Testis (tissue), 5 donors: ENCODE measurements around the gene TDG. TPM values are rescaled to one million over a fixed set of nuclear protein-coding genes. Genes with fewer than 3 reads are reported as not detected.

Experiments used
- DNase-seq: peaks from one replicate; pipeline ENCODE4 v3.0.0-alpha.2; 2019
- H3K27ac ChIP-seq, 2 donors: fragments of 200-600 bp; sonication (generic); one replicate each; pipeline ENCODE4 v1.5.1; 2019
- H3K27me3 ChIP-seq: fragments of 200-600 bp; sonication (generic); one replicate; pipeline ENCODE4 v1.5.1; 2019
- H3K36me3 ChIP-seq: fragments of 200-600 bp; sonication (generic); one replicate; pipeline ENCODE4 v1.5.1; 2017; ENCODE audit warnings: low read depth; ENCODE audit errors: missing control alignments
- H3K4me1 ChIP-seq: fragments of 200-600 bp; sonication (generic); one replicate; pipeline ENCODE4 v1.5.1; 2019
- H3K4me3 ChIP-seq, 2 donors: fragments of 200-600 bp; sonication (generic); one replicate each; pipeline ENCODE4 v1.5.1; 2017 to 2019
- H3K9me3 ChIP-seq: fragments of 200-600 bp; sonication (generic); one replicate; pipeline ENCODE4 v1.5.1; 2017
- CTCF ChIP-seq, 3 experiments: fragments of 450-650 bp in 2 of 3; fragments of 200-600 bp in 1 of 3; sonication (generic) in 1 of 3; IDR thresholded peaks; one replicate each; pipeline ENCODE4 v1.5.1; 2016 to 2019; ENCODE audit warnings: antibody characterized with exemption in 3 of 3, mild to moderate bottlenecking in 2 of 3, moderate library complexity in 1 of 3
- POLR2A ChIP-seq: fragments of 450-650 bp; IDR thresholded peaks from one replicate; pipeline ENCODE4 v1.6.1; 2017; ENCODE audit warnings: antibody characterized with exemption, mild to moderate bottlenecking, moderate library complexity
- WGBS, 2 donors: methylation state at CpG; one replicate each; pipeline ENCODE4 v1.1.5; 2018; 5-methylcytosine and 5-hydroxymethylcytosine counted together
- intact Hi-C: fragments of 100-400 bp; cut with DNase I; formaldehyde crosslinking; loops from one replicate; pipeline ENCODE4 v1.15.1; 2023; ENCODE audit warnings: low total_unique reads
- long read RNA-seq, 2 donors: transcript quantifications; one replicate each; lab custom pipeline, GENCODE V29; 2026
- polyA plus RNA-seq: library from polyadenylated mRNA; stranded (reverse); fragments of 350-450 nt; fragmentation: Illumina TruSeq; extraction: RNeasy Lipid Tissue Mini Kit (QIAGEN cat#74804); gene quantifications from one replicate; pipeline ENCODE4 v1.2.3, GENCODE V29; 2014; ENCODE audit warnings: low read depth, low replicate concordance; ENCODE audit not compliant: insufficient read depth
- total RNA-seq, 2 donors: library from RNA; depleted of rRNA; stranded (reverse); fragments of >200 nt; gene quantifications; one replicate each; pipeline ENCODE4 v1.2.3, GENCODE V29; 2016

TDG gene
- total RNA-seq (10 to 100 TPM; 16.0 to 16.5 TPM), polyA plus RNA-seq (11.3 TPM)
- long read RNA-seq, donor 1, transcript TDG-208 (3 exons, 1,139 nt): major isoform, 6 of 9 reads
- long read RNA-seq, donor 1, partial matches to known transcripts: 0 of 9 reads
- long read RNA-seq, donor 1, other reads (novel, unspliced or antisense): 0 of 9 reads
- long read RNA-seq, donor 2, transcript TDG-208 (3 exons, 1,139 nt): major isoform, 6 of 9 reads
- long read RNA-seq, donor 2, partial matches to known transcripts: 0 of 9 reads
- long read RNA-seq, donor 2, other reads (novel, unspliced or antisense): 0 of 9 reads

DNA sequence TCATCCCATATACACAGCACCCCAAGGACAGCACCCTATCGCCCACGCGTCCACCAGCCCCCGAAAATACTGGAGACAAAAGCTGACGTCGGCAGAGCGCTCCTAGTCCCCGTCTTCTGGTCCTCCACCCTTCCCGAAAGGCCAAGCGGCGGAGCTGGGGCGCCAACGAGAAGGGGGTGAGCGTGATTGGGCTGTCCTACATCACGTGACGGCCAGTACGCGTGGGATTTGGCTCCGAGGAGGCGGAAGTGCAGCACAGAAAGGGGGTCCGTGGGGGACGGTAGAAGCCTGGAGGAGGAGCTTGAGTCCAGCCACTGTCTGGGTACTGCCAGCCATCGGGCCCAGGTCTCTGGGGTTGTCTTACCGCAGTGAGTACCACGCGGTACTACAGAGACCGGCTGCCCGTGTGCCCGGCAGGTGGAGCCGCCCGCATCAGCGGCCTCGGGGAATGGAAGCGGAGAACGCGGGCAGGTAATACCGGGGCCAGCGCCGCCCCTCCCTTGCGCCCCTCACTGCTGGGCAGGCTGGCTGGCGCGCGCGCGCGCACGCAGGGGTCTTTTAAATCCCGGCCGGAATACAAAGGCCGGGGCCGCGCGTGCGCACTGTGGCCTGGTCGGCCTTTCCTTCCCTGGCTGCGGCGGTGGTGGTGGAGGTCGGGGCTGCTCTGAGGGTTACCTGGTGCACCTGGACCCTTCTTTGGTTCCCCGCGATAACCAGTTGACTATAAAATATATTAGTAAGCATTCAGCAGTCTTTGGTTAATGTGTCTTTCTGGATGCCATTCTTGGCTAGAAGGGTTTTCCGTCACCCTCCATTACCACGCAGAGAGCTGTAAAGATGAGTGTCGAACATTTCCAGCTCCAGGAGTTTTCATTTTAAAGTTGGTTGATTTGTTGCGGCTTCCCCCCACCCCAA lies at the start of gene TDG:
TDG (plus strand) TSS at position 283 of the 915 bp plus-strand sequence; CDS start at position 449, 166 bp downstream.
- Histone ChIP-seq H3K36me3 (no peaks in the 10 kb centered on the region), H3K27ac (peak within 1 kb of the TSS; percentile 87 to 93), H3K4me1 (peaks cover 18% of the 10 kb centered on the region), H3K27me3 (no peaks in the 10 kb centered on the region), H3K9me3 (no peaks in the 10 kb centered on the region), H3K4me3 (peak within 1 kb of the TSS; percentile 75 to 86)
- intact Hi-C loops: no loop called here
- peak; percentile 64 for TF ChIP-seq POLR2A
- TF ChIP-seq CTCF (IDR thresholded peaks at IDR 0.05): peak in 2 of 3 experiments; percentile 3 to 16
- DNase-seq: peak; percentile 98
- 1 to 6% methylated on average over 6 to 64 of the region's 64 CpGs for WGBS, 2 donors

DNA sequence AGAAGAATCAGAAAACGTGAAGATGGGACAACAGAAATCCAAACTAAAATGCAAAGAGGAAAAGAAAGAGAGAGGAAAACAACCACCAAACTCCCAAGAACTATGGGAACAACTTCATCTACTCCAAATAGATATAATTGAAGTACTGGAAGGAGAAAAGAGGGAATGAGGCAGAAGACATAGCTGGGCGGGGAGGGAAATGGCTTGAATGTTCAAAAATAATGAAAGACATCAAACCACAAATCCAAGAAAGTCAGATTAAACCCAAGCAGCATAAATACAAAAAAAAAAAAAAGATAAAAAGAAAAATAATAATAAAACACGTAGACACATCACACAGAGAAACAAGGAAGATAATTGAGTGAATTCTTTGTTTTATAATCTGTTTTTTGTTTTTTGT lies 47.8 kb upstream of the TDG start:
- Histone ChIP-seq H3K27ac (no peak overlapping the region), H3K27me3 (no peaks in the 10 kb centered on the region), H3K4me1 (no peaks in the 10 kb centered on the region), H3K36me3 (no peaks in the 10 kb centered on the region), H3K9me3 (no peaks in the 10 kb centered on the region), H3K4me3 (no peak overlapping the region)
- intact Hi-C loops: no loop called here
- no peak for TF ChIP-seq POLR2A
- no peak for TF ChIP-seq CTCF (IDR thresholded peaks at IDR 0.05)
- WGBS, 2 donors: 66 to 89% methylated on average over 3 of the region's 3 CpGs
- no peak for DNase-seq

DNA sequence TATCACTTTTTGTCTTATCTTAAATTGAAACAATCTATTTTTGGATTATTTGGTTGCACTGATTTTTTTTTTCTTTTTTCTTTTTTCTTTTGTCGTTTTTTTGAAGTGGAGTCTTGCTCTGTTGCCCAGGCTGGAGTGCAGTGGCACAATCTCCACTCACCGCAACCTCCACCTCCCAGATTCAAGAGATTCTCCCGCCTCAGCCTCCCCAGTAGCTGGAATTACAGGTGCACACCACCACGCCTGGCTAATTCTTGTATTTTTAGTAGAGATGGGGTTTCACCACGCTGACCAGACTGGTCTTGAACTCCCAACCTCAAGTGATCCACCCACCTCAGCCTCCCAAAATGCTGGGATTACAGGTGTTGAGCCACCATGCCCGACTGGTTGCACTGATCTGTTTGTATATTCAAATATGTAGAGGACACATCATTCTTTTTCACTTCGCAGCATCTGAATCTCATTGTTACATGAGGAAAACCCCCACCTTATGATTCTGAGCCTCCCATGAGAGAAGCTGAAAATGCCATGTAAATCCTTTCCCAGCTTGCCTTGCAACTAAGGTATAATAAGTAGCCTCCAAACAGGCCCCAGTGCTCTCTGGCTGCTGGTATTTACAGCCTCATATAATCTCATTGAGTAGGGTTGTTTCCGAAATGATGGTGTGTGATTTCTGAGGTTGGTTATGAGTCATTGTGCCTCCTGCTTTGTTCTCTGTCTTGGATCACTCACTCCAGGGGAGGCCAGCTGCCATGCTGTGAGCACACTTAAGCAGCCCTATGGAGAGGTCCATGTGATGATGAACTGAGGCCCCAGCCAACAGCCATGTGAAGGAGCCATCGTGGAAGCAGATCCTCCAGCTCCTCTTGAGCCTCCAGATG lies 40.7 kb upstream of the TDG start:
- Histone ChIP-seq H3K4me3 (no peak overlapping the region), H3K4me1 (peaks cover 4% of the 10 kb centered on the region), H3K36me3 (no peaks in the 10 kb centered on the region), H3K9me3 (no peaks in the 10 kb centered on the region), H3K27ac (no peak overlapping the region), H3K27me3 (no peaks in the 10 kb centered on the region)
- no peak for TF ChIP-seq CTCF (IDR thresholded peaks at IDR 0.05)
- no peak for TF ChIP-seq POLR2A
- DNase-seq: no peak
- intact Hi-C loops: no loop called here
- WGBS, 2 donors: 80 to 83% methylated on average over 9 of the region's 9 CpGs

DNA sequence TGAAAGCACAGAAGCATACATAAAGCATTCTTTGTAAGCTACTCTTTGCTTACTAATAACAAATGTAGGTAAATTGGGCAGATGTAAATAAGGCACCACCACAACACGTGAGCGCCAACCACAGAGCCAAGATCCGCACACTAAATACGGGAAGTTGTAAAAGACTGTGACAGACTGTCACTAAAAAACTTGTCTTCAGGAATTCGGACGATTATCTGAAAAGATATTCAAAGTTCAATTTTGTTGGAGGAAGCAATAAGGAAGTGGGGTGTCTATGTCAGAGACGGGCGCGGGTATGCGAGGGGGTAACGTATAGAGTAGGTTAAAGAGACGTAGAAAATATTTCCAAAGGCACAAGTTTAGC lies 37.0 kb upstream of the TDG start:
- peak; percentile 27 for DNase-seq
- H3K9me3 ChIP-seq: no peaks in the 10 kb centered on the region
- H3K36me3 ChIP-seq: no peaks in the 10 kb centered on the region
- peak overlapping the region; percentile 81 to 83 for H3K27ac ChIP-seq
- no peaks in the 10 kb centered on the region for H3K27me3 ChIP-seq
- intact Hi-C loops: no loop called here
- H3K4me1 ChIP-seq: peaks cover 25% of the 10 kb centered on the region
- TF ChIP-seq CTCF (IDR thresholded peaks at IDR 0.05) (no peak), POLR2A (no peak)
- WGBS, 2 donors: 10 to 11% methylated on average over 12 of the region's 12 CpGs
- H3K4me3 ChIP-seq: peak overlapping the region; percentile 66 to 77
